NCI-H1417 treated with DMSO at 0.1 percent for 48 hours (cell line): ENCODE measurements around the gene LRP3.

Experiments used
- DNase-seq: peaks from one replicate; lab custom pipeline; 2025; lab: John Stamatoyannopoulos, UW

The LRP3 gene

DNA sequence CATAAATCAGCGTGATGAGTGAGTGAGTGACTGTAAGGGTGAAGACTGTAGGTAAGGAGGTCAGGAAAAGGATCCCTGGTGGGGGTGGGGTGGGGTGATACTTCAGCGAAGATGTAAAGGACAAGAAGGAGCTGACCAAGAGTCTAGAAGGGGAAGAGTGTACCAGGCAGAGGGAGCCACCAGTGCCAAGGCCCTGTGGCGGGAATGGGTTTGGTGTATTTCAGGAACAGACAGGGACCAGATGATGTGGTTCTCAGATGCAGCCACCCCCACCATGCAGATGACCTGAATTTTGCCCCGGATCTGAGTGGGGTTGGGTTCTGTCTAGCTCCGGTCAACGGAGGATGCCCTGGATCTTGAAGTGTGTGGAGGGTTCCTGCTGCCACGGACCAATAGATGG, 61.7 kb downstream of the LRP3 start:
- no peak for DNase-seq

DNA sequence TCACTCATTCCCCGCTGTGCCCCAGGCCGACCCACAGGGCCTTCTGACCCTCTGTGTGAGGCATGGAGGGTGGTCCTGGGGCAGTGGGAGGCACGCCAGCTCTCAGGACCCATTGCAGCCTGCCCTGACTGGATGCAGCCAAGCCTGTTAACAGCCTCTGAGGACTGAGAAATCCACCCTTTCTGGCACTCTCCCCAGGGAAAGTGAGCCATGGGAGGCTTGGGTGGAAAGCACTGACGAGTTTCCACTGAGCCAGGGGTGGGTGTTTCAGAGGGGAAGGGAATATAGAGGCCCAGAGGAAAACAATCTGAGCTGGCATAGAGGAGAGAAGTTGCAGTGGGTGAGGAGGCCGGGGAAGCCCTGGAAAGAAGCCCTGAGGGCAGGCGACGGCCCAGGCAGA, 62.1 kb downstream of the LRP3 start:
- DNase-seq, result no peak

DNA sequence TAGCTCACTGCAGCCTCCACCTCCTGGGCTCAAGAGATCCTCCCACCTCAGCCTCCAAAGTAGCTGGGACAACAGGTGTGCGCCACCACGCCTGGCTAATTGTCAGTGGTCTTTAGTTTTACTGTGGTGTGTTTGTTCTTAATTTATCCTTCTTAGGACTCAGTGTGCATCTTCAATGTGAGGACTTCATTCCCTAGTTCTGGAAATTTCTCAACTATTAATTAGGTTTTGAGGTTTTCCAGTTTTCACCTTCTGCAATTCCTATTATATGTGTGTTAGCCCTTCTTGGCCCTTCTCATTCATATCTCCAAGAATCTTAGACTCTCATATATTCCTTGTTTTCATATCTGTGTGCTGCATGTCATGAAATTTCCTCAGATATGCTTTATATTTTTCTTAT, 63.7 kb downstream of the LRP3 start:
- DNase-seq, result no peak
